Amniotic epithelial cell (primary cell): Measurements from ENCODE around the gene GRID1.
A peak's percentile ranks its signal among the peaks of the same experiment; 100 is the strongest.
"Not testable (repeated sequence)": the region's sequence is repeated elsewhere in the genome, so short reads cannot be mapped to it uniquely, and the experiment has no call there.

Experiments
- DNase-seq: peaks from one replicate; pipeline ENCODE4 v3.0.0-alpha.2; 2010; ENCODE audit warnings: low read depth

GRID1 gene

GRCh38 chr10:86191686-86192085, 174.9 kb downstream of the GRID1 start:
- no peak for DNase-seq

GRCh38 chr10:86191166-86191565, 175.4 kb downstream of the GRID1 start:
- no peak for DNase-seq

DNA sequence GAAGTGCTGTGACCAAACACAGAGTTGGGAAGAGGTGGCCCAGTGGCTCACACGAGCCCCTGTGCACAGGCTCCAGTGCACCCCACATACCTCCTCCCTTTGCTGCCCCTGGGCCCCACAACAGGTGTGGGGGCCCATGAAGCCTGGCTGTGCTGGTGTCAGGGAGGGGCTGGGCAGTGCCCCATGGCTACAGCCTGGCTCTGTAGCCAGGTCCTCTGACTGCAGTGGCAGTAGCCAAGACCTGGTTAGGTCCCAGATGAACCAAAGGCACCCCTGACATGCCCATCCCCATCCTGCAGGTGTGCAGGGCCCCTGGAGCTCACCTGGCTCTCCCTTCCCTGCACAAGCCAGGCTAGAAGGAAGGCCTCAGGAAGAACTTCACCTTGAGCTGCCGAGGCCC, 176.3 kb downstream of the GRID1 start:
- no peak for DNase-seq

DNA sequence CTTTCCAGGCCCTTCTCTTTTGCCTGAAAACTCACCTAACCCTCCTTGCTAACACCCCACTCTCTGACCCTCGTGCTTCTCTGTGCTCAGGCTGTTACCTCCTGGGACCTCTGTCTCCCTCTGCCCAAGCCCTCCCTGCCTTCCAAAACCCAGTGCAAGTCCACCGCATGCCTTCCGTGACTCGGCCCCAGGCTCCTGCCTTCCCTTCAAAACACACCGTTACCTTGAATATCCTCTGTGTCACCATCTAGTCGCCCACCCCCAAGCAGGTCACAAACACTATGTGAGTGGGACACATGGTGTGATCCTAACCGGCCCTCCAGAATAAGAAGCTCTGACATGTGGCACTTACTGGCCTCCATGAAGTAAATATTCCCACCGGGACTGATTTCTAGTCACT, 176.7 kb downstream of the GRID1 start:
- DNase-seq, result no peak

DNA sequence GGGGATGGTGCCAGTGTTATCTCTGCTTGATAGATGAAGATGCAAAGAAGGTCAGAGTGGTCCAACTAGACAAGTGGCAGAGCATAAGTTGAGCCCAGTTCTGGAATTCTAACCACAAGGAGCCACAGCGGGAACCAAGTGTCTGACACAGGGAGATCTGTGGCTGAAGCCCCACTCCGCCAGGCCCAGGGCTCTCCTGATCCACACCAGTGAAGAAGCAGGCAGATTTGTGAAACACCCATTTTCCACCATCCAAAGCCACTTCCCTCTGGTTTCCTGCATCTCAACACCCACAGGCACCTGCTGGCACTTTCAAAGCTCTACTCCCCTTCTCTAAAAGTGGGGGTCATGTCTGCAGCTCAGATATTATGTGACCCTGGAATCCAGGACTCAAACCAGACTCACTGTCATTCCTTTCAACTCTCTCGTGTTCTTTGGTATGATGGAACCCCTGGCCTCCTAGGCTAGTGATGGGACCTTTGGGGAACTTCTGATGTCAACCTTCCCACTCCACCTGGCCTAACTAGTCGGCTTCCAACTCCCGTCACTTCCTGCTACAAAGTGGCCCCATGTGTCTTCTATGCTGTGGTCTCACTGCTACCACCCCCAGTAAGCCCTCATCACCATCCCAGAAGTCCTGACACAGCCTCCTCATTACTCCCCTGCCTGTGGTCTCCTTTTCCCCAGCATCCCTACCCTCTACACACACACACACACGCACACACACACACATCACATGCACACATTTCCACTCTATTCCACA, 177.6 kb downstream of the GRID1 start:
- DNase-seq, result no peak

DNA sequence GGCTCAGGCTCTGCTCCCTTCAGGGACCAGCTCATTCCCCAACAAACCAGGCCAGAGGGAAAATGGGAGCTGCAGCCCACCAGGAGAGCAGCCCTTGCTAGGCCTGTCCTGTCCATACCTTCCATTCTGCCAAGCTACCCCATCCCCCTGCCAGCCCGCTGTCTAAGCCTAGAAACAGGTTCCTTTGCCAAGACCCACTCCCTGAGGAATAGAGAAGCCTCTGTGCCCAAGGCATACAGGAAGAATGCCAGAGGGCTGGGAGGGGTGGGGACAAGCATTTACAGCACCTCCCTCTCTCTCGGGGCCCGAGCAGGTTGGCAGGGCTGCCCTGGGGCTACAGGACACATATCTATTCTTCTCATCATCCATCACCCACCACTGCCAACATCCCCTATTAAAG, 178.3 kb downstream of the GRID1 start:
- DNase-seq, result no peak

GRCh38 chr10:86187499-86188239, 178.9 kb downstream of the GRID1 start:
- no peak for DNase-seq

GRCh38 chr10:86186633-86187032, 180.0 kb downstream of the GRID1 start:
- DNase-seq, result no peak

DNA sequence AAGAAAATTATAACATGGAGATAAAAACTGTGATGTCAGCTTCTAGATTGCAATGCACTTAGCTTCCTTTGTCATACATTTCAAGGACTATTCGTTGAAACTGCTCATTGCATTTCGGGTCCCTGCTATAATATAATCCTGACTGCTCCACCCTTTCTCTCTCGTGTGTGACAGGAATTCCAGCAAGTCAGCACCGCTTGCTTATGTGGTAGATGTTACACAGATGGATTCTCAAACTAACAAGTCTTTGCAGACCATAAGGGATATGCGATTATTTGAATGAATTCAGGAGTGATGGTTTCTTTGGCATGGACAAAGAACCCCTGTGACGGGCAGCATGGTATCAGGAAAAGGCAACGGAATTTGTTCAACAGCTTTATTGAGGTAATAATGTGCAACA, 184.0 kb downstream of the GRID1 start:
- no peak for DNase-seq

DNA sequence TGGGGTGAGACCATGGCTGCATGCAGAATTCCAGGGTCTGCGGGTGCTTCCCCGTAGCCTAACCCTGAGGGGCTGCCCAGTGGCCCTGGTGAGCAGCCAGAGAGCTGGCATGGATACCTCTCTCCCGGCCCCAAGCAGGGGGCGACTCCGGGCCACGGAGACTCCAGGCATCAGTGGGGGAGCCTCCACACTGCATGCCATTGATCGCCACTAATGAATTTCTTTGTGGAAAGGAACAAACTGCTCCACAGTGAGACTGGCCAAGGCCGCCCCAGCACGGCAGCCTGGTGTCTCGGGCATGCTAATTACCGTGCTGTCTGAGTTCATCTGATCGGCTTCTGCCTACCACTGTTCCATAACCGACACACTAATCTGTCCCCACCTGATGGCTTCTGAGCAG, 184.4 kb downstream of the GRID1 start:
- DNase-seq, result no peak

GRCh38 chr10:86180861-86181260, 185.7 kb downstream of the GRID1 start:
- DNase-seq, result no peak

DNA sequence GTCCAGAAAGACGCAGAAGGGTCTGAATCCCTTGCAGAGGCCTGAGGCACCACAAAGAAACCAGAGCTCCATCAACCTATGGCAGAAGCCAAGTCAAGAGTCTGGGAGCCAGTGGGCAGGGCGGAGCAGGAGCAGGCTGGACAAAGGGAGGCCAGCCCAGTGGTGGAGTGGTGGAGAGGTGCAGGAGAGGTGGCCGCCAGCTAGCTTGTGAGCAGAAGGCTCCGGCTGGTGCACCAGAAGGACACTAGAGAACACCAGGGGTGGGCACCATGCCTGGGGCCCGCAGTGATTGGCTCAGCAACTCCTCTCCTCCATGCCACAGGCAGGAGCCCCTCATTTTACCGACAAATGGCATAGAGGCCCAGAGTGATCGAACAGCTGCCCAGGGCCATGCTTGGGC, 186.6 kb downstream of the GRID1 start:
- DNase-seq, result no peak

DNA sequence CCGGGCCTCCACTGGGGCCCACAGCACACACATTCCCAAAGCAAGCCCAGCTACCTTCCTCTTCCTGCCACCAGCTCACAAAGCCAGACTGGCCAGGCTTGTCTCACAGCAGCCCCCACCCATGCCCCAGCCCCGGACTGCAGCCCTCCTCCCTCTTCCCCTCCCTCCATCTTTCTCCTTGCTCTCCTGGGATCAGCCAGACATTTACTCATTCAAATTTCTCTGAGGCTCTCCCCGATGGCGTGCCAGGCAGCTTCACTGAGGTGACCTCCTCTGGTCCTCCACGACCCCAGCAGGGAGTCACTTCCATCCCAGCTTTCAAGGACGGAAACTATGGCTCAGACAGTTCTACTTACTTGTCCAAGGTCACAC, 187.5 kb downstream of the GRID1 start:
- no peak for DNase-seq

- DNase-seq, result no peak
These were observed 188.0 kb downstream of the GRID1 start for GRCh38 chr10:86178401-86179152.

- no peak for DNase-seq
These were observed 188.9 kb downstream of the GRID1 start for GRCh38 chr10:86177537-86178155.

GRCh38 chr10:86176850-86177536, 189.6 kb downstream of the GRID1 start:
- DNase-seq, result no peak

DNA sequence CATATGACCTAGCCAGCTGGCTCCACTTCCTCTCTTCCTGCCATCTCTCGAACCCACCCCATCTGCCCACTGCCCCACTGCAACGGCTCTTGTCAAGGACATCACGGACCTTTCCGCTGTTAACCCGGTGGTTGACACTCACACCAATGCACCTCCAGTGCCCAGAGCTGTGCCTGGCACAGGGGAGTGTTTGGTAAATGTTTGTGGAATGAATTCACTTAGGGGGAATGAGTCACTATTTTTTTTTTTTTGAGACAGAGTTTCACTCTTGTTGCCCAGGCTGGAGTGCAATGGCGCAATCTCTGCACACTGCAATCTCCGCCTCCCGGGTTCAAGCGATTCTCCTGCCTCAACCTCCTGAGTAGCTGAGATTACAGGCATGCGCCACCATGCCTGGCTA, 191.1 kb downstream of the GRID1 start:
- DNase-seq, result not testable (repeated sequence)

- peak; percentile 1 for DNase-seq
These were observed 194.3 kb downstream of the GRID1 start for GRCh38 chr10:86172301-86172700.

GRCh38 chr10:86170255-86171108, 196.1 kb downstream of the GRID1 start:
- DNase-seq, result no peak

- DNase-seq, result no peak
These were observed 196.9 kb downstream of the GRID1 start for GRCh38 chr10:86169506-86170254.
